ENCODE data around the gene NAT8L. TPM values are rescaled to one million over a fixed set of nuclear protein-coding genes. Genes with fewer than 3 reads are reported as not detected.

The NAT8L gene
- total RNA-seq, 1 experiment from 2014 or later, result 13.9 TPM

- Histone ChIP-seq H3K9ac (ENCODE audit: extremely low read depth, insufficient read length, low read length) (no peak overlapping the region), H2AK5ac (ENCODE audit: insufficient read length, low read length) (no peak overlapping the region)
These were observed 43.1 kb downstream of the NAT8L start for GRCh38 chr4:2102045-2102883.

More at GRCh38 chr4:2102045-2102883, 43.1 kb downstream of the NAT8L start:
- DNase-seq, result no peak
- Mint-ChIP-seq H3K4me3 (no peak overlapping the region), H3K27ac (no peak overlapping the region), H3K9me3 (peaks cover 11 to 14% of the 10 kb centered on the region in 2 experiments), H3K4me1 (no peaks in the 10 kb centered on the region), H3K27me3 (ENCODE audit: low read depth) (peaks cover 8% of the 10 kb centered on the region), H3K36me3 (ENCODE audit: insufficient read depth in 1 of 3, low read depth in 3 of 3) (no peaks in the 10 kb centered on the region)
- Histone ChIP-seq H3K4me1 (ENCODE audit: insufficient read depth, low read length) (no peaks in the 10 kb centered on the region), H3K4me2 (ENCODE audit: insufficient read depth, insufficient read length, low read length) (no peak overlapping the region), H2BK120ac (ENCODE audit: low read depth, low read length, poor library complexity, severe bottlenecking) (no peak overlapping the region), H2BK20ac (ENCODE audit: low read depth, low read length, poor library complexity, severe bottlenecking) (no peak overlapping the region), H3K14ac (ENCODE audit: insufficient read depth, low read length) (no peak overlapping the region), H3T11ph (ENCODE audit: low read length) (no peak overlapping the region), H2BK5ac (ENCODE audit: insufficient read length, low read length) (no peak overlapping the region), H2BK12ac (ENCODE audit: insufficient read length, low read depth, low read length) (no peak overlapping the region), H4K8ac (replicated peaks; ENCODE audit: insufficient read length, low read depth, low read length) (no peak overlapping the region), H3K79me1 (ENCODE audit: insufficient read depth, low read depth, low read length, poor library complexity, severe bottlenecking) (no peaks in the 10 kb centered on the region), H4K5ac (ENCODE audit: insufficient read length, low read depth, low read length) (no peak overlapping the region), H3K23ac (ENCODE audit: insufficient read length, low read depth, low read length) (no peak overlapping the region), H3K79me2 (ENCODE audit: insufficient read depth, low read length) (no peaks in the 10 kb centered on the region), H3K27ac (ENCODE audit: insufficient read length, low read depth, low read length) (no peak overlapping the region), H4K20me1 (ENCODE audit: control insufficient read depth, insufficient read depth, insufficient read length) (no peaks in the 10 kb centered on the region), H3K4ac (ENCODE audit: low read depth, low read length) (no peak overlapping the region), H3K56ac (ENCODE audit: insufficient read length, low read depth, low read length) (no peak overlapping the region), H3K27me3 (ENCODE audit: insufficient read depth, low read length) (no peaks in the 10 kb centered on the region), H3K18ac (ENCODE audit: insufficient read length, low read depth, low read length) (no peak overlapping the region), H4K91ac (ENCODE audit: insufficient read length, low read depth, low read length) (no peak overlapping the region), H2AFZ (ENCODE audit: low read length) (no peak overlapping the region), H3K9me3 (ENCODE audit: control insufficient read depth, low read depth, low read length) (no peaks in the 10 kb centered on the region), H3K23me2 (ENCODE audit: insufficient read length, low read depth, low read length, poor library complexity, severe bottlenecking) (no peaks in the 10 kb centered on the region), H2BK15ac (ENCODE audit: low read depth, low read length) (no peak overlapping the region)
- peak; percentile 19; the same call in 2 of the 3 replicates for TF ChIP-seq CTCF (conservative IDR thresholded peaks at IDR 0.05)
- no CpG with 5 or more reads among the region's 4 CpGs for WGBS (ENCODE audit: extremely low coverage, insufficient read length, low lambda C conversion rate)

Data from H9 (cell line).